ENCODE results near the gene HEATR5A. TPM values are rescaled to one million over a fixed set of nuclear protein-coding genes. Genes with fewer than 3 reads are reported as not detected.

The HEATR5A gene
- total RNA-seq, 3 donors from 2014 or later (not counting 1 experiment from before 2014, with no cell fraction given), result 12.1 to 23.9 (median 15.1) TPM

Other genes with a start within 250 kb of the HEATR5A start
- 100 to 1,000 TPM; 162 to 202 (median 179) TPM for gene HECTD1, start 212.8 kb downstream of the HEATR5A start, total RNA-seq
- gene DTD2, start 37.0 kb upstream of the HEATR5A start, total RNA-seq, result 10 to 100 TPM in 1 of 3 donors, 1 to 10 TPM in 2; 6.6 to 11.9 (median 7.4) TPM
- gene GPR33, start 67.5 kb upstream of the HEATR5A start, total RNA-seq, result not detected
- 1 to 10 TPM; 7.1 to 8.5 (median 7.5) TPM for gene NUBPL, start 140.9 kb upstream of the HEATR5A start, total RNA-seq